Nephron progenitor cell (in vitro differentiated cells): Measurements from ENCODE around the gene TNS1.

Experiments used
- DNase-seq: peaks from one replicate; pipeline ENCODE4 v3.0.0; 2021
- H3K27ac Mint-ChIP-seq: 2 replicates; pipeline ENCODE4 v1.8.0; 2021; ENCODE audit warnings: mild to moderate bottlenecking, moderate library complexity, mixed read lengths
- H3K27me3 Mint-ChIP-seq: 2 replicates; pipeline ENCODE4 v1.8.0; 2021; ENCODE audit warnings: mild to moderate bottlenecking, low read depth, mixed read lengths; ENCODE audit not compliant: poor library complexity
- H3K36me3 Mint-ChIP-seq: 2 replicates; pipeline ENCODE4 v1.8.0; 2021; ENCODE audit warnings: low read depth, mixed read lengths
- H3K4me1 Mint-ChIP-seq: 2 replicates; pipeline ENCODE4 v1.8.0; 2021; ENCODE audit warnings: mixed read lengths
- H3K4me3 Mint-ChIP-seq: 2 replicates; pipeline ENCODE4 v1.8.0; 2021; ENCODE audit warnings: mild to moderate bottlenecking, moderate library complexity, mixed read lengths
- H3K9me3 Mint-ChIP-seq: 2 replicates; pipeline ENCODE4 v1.8.0; 2021; ENCODE audit warnings: mild to moderate bottlenecking, moderate library complexity, mixed read lengths
- CTCF ChIP-seq: fragments of 200-600 bp; sonication (generic); IDR thresholded peaks from 2 replicates; pipeline ENCODE4 v1.5.0; 2021; ENCODE audit warnings: antibody characterized with exemption

Gene TNS1

GRCh38 chr2:217842017-217842416 lies 160.8 kb downstream of the TNS1 start:
- DNase-seq = no peak
- H3K9me3 Mint-ChIP-seq = no peaks in the 10 kb centered on the region
- peaks cover 7% of the 10 kb centered on the region for H3K36me3 Mint-ChIP-seq
- peaks cover 25% of the 10 kb centered on the region for H3K4me1 Mint-ChIP-seq
- no peak for TF ChIP-seq CTCF
- no peak overlapping the region for H3K4me3 Mint-ChIP-seq
- H3K27ac Mint-ChIP-seq = no peak overlapping the region
- peaks cover 3% of the 10 kb centered on the region for H3K27me3 Mint-ChIP-seq

GRCh38 chr2:217840522-217840921 lies 162.3 kb downstream of the TNS1 start:
- no peak for DNase-seq
- no peaks in the 10 kb centered on the region for H3K9me3 Mint-ChIP-seq
- H3K4me1 Mint-ChIP-seq = peaks cover 40% of the 10 kb centered on the region
- peaks cover 3% of the 10 kb centered on the region for H3K27me3 Mint-ChIP-seq
- H3K36me3 Mint-ChIP-seq = peaks cover 5% of the 10 kb centered on the region
- H3K27ac Mint-ChIP-seq = no peak overlapping the region
- H3K4me3 Mint-ChIP-seq = no peak overlapping the region
- TF ChIP-seq CTCF = no peak

GRCh38 chr2:217839750-217840107 lies 163.1 kb downstream of the TNS1 start:
- Mint-ChIP-seq H3K27ac (no peak overlapping the region), H3K4me3 (no peak overlapping the region), H3K36me3 (peaks cover 7% of the 10 kb centered on the region), H3K27me3 (peaks cover 3% of the 10 kb centered on the region), H3K4me1 (peaks cover 42% of the 10 kb centered on the region), H3K9me3 (no peaks in the 10 kb centered on the region)
- TF ChIP-seq CTCF = no peak
- DNase-seq = no peak

- Mint-ChIP-seq H3K9me3 (no peaks in the 10 kb centered on the region), H3K36me3 (peaks cover 12% of the 10 kb centered on the region)
These were observed 163.6 kb downstream of the TNS1 start for GRCh38 chr2:217839073-217839749.

GRCh38 chr2:217838409-217838831 lies 164.4 kb downstream of the TNS1 start:
- no peak overlapping the region for H3K4me3 Mint-ChIP-seq
- H3K4me1 Mint-ChIP-seq = peaks cover 47% of the 10 kb centered on the region
- H3K9me3 Mint-ChIP-seq = no peaks in the 10 kb centered on the region
- H3K27ac Mint-ChIP-seq = peak overlapping the region; percentile 46
- H3K36me3 Mint-ChIP-seq = peaks cover 15% of the 10 kb centered on the region
- no peak for DNase-seq
- H3K27me3 Mint-ChIP-seq = peaks cover 3% of the 10 kb centered on the region
- no peak for TF ChIP-seq CTCF

More at GRCh38 chr2:217839073-217839749, 163.6 kb downstream of the TNS1 start:
- Mint-ChIP-seq H3K4me3 (no peak overlapping the region), H3K27ac (no peak overlapping the region), H3K27me3 (peaks cover 3% of the 10 kb centered on the region), H3K4me1 (peaks cover 47% of the 10 kb centered on the region)
- TF ChIP-seq CTCF = no peak
- DNase-seq = no peak

GRCh38 chr2:217837530-217837929 lies 165.3 kb downstream of the TNS1 start:
- TF ChIP-seq CTCF = no peak
- Mint-ChIP-seq H3K9me3 (no peaks in the 10 kb centered on the region), H3K4me1 (peaks cover 53% of the 10 kb centered on the region), H3K4me3 (no peak overlapping the region), H3K27me3 (peaks cover 3% of the 10 kb centered on the region), H3K27ac (no peak overlapping the region), H3K36me3 (peaks cover 15% of the 10 kb centered on the region)
- no peak for DNase-seq
